ENCODE measurements around the gene GRIK1.

GRIK1 gene

GRCh38 chr21:29643289-29643688 lies 296.5 kb downstream of the GRIK1 start:
- Histone ChIP-seq H3K4me3 (replicated peaks; ENCODE audit: low read depth, low read length) (no peak overlapping the region), H3K27me3 (replicated peaks; ENCODE audit: control insufficient read depth, insufficient read depth, low read length) (no peaks in the 10 kb centered on the region), H3K36me3 (ENCODE audit: control insufficient read depth, insufficient read depth, low read length) (no peaks in the 10 kb centered on the region)
- no peak for DNase-seq (ENCODE audit: extremely low read depth, insufficient read length)
- no peak for TF ChIP-seq CTCF (IDR thresholded peaks at IDR 0.05; ENCODE audit: insufficient read depth, low read length, poor library complexity, severe bottlenecking)

GRCh38 chr21:29642551-29643245 lies 297.1 kb downstream of the GRIK1 start:
- no peak for TF ChIP-seq CTCF (IDR thresholded peaks at IDR 0.05; ENCODE audit: insufficient read depth, low read length, poor library complexity, severe bottlenecking)
- H3K27me3 ChIP-seq (replicated peaks; ENCODE audit: control insufficient read depth, insufficient read depth, low read length) = no peaks in the 10 kb centered on the region
- H3K4me3 ChIP-seq (replicated peaks; ENCODE audit: low read depth, low read length) = no peak overlapping the region
- H3K36me3 ChIP-seq (ENCODE audit: control insufficient read depth, insufficient read depth, low read length) = no peaks in the 10 kb centered on the region
- DNase-seq (ENCODE audit: extremely low read depth, insufficient read length) = no peak

- no peaks in the 10 kb centered on the region for H3K36me3 ChIP-seq (ENCODE audit: control insufficient read depth, insufficient read depth, low read length)
- TF ChIP-seq CTCF (IDR thresholded peaks at IDR 0.05; ENCODE audit: insufficient read depth, low read length, poor library complexity, severe bottlenecking) = no peak
- DNase-seq (ENCODE audit: extremely low read depth, insufficient read length) = no peak
- no peak overlapping the region for H3K4me3 ChIP-seq (replicated peaks; ENCODE audit: low read depth, low read length)
- no peaks in the 10 kb centered on the region for H3K27me3 ChIP-seq (replicated peaks; ENCODE audit: control insufficient read depth, insufficient read depth, low read length)
Observed at GRCh38 chr21:29641635-29642550, 297.9 kb downstream of the GRIK1 start.

- Histone ChIP-seq H3K4me3 (replicated peaks; ENCODE audit: low read depth, low read length) (no peak overlapping the region), H3K36me3 (ENCODE audit: control insufficient read depth, insufficient read depth, low read length) (no peaks in the 10 kb centered on the region), H3K27me3 (replicated peaks; ENCODE audit: control insufficient read depth, insufficient read depth, low read length) (no peaks in the 10 kb centered on the region)
- no peak for TF ChIP-seq CTCF (IDR thresholded peaks at IDR 0.05; ENCODE audit: insufficient read depth, low read length, poor library complexity, severe bottlenecking)
- DNase-seq (ENCODE audit: extremely low read depth, insufficient read length) = no peak
Observed at GRCh38 chr21:29641001-29641634, 298.7 kb downstream of the GRIK1 start.

GRCh38 chr21:29640080-29640508 lies 299.7 kb downstream of the GRIK1 start:
- peak; percentile 43 for DNase-seq (ENCODE audit: extremely low read depth, insufficient read length)
- no peaks in the 10 kb centered on the region for H3K36me3 ChIP-seq (ENCODE audit: control insufficient read depth, insufficient read depth, low read length)
- no peak for TF ChIP-seq CTCF (IDR thresholded peaks at IDR 0.05; ENCODE audit: insufficient read depth, low read length, poor library complexity, severe bottlenecking)
- no peaks in the 10 kb centered on the region for H3K27me3 ChIP-seq (replicated peaks; ENCODE audit: control insufficient read depth, insufficient read depth, low read length)
- H3K4me3 ChIP-seq (replicated peaks; ENCODE audit: low read depth, low read length) = no peak overlapping the region
